Prostate gland (tissue), 2 donors: ENCODE results near the gene SLC39A11. TPM values are rescaled to one million over a fixed set of nuclear protein-coding genes. Genes with fewer than 3 reads are reported as not detected.
A peak's percentile ranks its signal among the peaks of the same experiment; 100 is the strongest.

Experiments used
- DNase-seq: peaks from one replicate; pipeline ENCODE4 v3.0.0-alpha.2; 2019; ENCODE audit warnings: low spot score
- H3K27ac ChIP-seq, 2 donors: fragments of 200-600 bp; sonication (generic); 2 replicates each; pipeline ENCODE4 v1.5.1; 2017 to 2019
- H3K27me3 ChIP-seq: fragments of 200-600 bp; sonication (generic); replicated peaks from 2 replicates; pipeline ENCODE4 v1.5.1; 2019; ENCODE audit not compliant: insufficient read depth
- H3K36me3 ChIP-seq, 2 donors: fragments of 200-600 bp; sonication (generic); 1 replicate in 1 of 2; 2 replicates in 1 of 2; pipeline versions ENCODE4 v1.5.1 to v1.8.1; 2017 to 2019
- H3K4me1 ChIP-seq: fragments of 200-600 bp; sonication (generic); replicated peaks from 2 replicates; pipeline ENCODE4 v1.5.1; 2019
- H3K4me3 ChIP-seq, 2 donors: fragments of 200-600 bp; sonication (generic); 2 replicates each; pipeline ENCODE4 v1.5.1; 2017 to 2019
- H3K9me3 ChIP-seq: fragments of 200-600 bp; sonication (generic); 2 replicates; pipeline ENCODE4 v1.5.1; 2017
- POLR2A ChIP-seq: fragments of 450-650 bp; IDR thresholded peaks from one replicate; pipeline ENCODE4 v1.6.1; 2016; ENCODE audit warnings: antibody characterized with exemption, mild to moderate bottlenecking
- POLR2AphosphoS5 ChIP-seq: sonication (generic); formaldehyde crosslinking; IDR thresholded peaks from one replicate; pipeline ENCODE4 v1.6.1; 2017; ENCODE audit warnings: antibody characterized with exemption
- WGBS: methylation state at CpG from one replicate; pipeline ENCODE4 v1.1.5; 2018; 5-methylcytosine and 5-hydroxymethylcytosine counted together
- intact Hi-C: fragments of 100-400 bp; cut with DNase I; formaldehyde crosslinking; loops from one replicate; pipeline ENCODE4 v1.14.2; 2022
- total RNA-seq, 2 donors: library from RNA; depleted of rRNA; stranded (reverse); fragments of >200 nt; gene quantifications; one replicate each; pipeline ENCODE4 v1.1.0, GENCODE V29; 2016
- TF ChIP-seq, protein P1 (sequence below), 4 experiments: fragments of 200-600 bp in 2 of 4; fragments of 450-650 bp in 2 of 4; sonication (generic) in 2 of 4; IDR thresholded peaks; 1 replicate in 3 of 4; 2 replicates in 1 of 4; pipeline ENCODE4 v1.5.1; 2016 to 2019; ENCODE audit warnings: antibody characterized with exemption in 4 of 4, mild to moderate bottlenecking in 2 of 4, moderate library complexity in 2 of 4

The SLC39A11 gene
- total RNA-seq = 10 to 100 TPM; 15.1 to 29.7 TPM

- H3K27ac ChIP-seq = peak within 1 kb of the TSS; percentile 52 to 53
- peaks cover 3% of the 10 kb centered on the region for H3K4me1 ChIP-seq
- 10% methylated on average over 23 of the region's 23 CpGs for WGBS
- no peaks in the 10 kb centered on the region for H3K27me3 ChIP-seq
- DNase-seq = peak; percentile 87
- intact Hi-C loops = loop anchor here (5.0 kb wide), 1 partner anchor 110 kb away; no protein-coding TSS in a partner anchor
- TF ChIP-seq POLR2AphosphoS5 = peak; percentile 94
- TF ChIP-seq, protein P1, sequence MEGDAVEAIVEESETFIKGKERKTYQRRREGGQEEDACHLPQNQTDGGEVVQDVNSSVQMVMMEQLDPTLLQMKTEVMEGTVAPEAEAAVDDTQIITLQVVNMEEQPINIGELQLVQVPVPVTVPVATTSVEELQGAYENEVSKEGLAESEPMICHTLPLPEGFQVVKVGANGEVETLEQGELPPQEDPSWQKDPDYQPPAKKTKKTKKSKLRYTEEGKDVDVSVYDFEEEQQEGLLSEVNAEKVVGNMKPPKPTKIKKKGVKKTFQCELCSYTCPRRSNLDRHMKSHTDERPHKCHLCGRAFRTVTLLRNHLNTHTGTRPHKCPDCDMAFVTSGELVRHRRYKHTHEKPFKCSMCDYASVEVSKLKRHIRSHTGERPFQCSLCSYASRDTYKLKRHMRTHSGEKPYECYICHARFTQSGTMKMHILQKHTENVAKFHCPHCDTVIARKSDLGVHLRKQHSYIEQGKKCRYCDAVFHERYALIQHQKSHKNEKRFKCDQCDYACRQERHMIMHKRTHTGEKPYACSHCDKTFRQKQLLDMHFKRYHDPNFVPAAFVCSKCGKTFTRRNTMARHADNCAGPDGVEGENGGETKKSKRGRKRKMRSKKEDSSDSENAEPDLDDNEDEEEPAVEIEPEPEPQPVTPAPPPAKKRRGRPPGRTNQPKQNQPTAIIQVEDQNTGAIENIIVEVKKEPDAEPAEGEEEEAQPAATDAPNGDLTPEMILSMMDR (IDR thresholded peaks at IDR 0.05) = no peak
- no peaks in the 10 kb centered on the region for H3K9me3 ChIP-seq
- H3K36me3 ChIP-seq = no peaks in the 10 kb centered on the region
- H3K4me3 ChIP-seq = peak within 1 kb of the TSS; percentile 43 to 47
Measured at GRCh38 chr17:73092523-73093135, at the start of gene SLC39A11. Gene SLC39A11, minus strand, starts transcription at chr17:73092688. Its CDS starts 3,924 bp downstream, at chr17:73088764.

DNA sequence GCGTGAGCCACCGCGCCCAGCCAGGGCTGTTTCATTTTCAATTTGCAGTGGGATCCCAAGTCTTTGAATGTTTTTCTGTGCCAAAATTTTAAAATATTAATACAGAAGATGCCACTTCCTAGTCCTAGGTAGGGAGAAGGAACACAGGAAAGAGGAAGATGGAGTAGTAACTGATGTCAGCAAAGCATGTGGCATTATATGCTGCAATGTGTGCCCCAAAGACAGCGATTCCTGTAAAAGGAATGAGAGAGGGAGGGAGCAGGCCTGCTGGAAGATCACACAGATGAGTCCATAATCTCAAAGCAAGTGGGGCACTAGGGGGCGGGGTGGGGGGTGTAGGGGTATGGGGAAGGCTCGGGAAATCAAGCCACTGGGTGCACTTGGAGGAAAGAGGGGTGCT lies 48.9 kb upstream of the SLC39A11 start:
- TF ChIP-seq POLR2A (no peak), POLR2AphosphoS5 (no peak)
- TF ChIP-seq, protein P1 (IDR thresholded peaks at IDR 0.05) = no peak
- Histone ChIP-seq H3K4me1 (no peaks in the 10 kb centered on the region), H3K36me3 (no peaks in the 10 kb centered on the region), H3K4me3 (no peak overlapping the region), H3K9me3 (no peaks in the 10 kb centered on the region), H3K27ac (no peak overlapping the region), H3K27me3 (no peaks in the 10 kb centered on the region)
- 93% methylated on average over 6 of the region's 6 CpGs for WGBS
- intact Hi-C loops = no loop called here
- DNase-seq = no peak

GRCh38 chr17:73140566-73140965 lies 48.1 kb upstream of the SLC39A11 start:
- H3K4me3 ChIP-seq = no peak overlapping the region
- DNase-seq = no peak
- no peaks in the 10 kb centered on the region for H3K9me3 ChIP-seq
- intact Hi-C loops = no loop called here
- H3K27me3 ChIP-seq = no peaks in the 10 kb centered on the region
- no peaks in the 10 kb centered on the region for H3K36me3 ChIP-seq
- 30% methylated on average over 5 of the region's 5 CpGs for WGBS
- no peak overlapping the region for H3K27ac ChIP-seq
- H3K4me1 ChIP-seq = no peaks in the 10 kb centered on the region
- TF ChIP-seq POLR2A (no peak), POLR2AphosphoS5 (no peak)
- TF ChIP-seq, protein P1 (IDR thresholded peaks at IDR 0.05) = no peak

GRCh38 chr17:73139296-73139695 lies 46.8 kb upstream of the SLC39A11 start:
- TF ChIP-seq POLR2A (no peak), POLR2AphosphoS5 (no peak)
- TF ChIP-seq, protein P1 (IDR thresholded peaks at IDR 0.05) = no peak
- intact Hi-C loops = no loop called here
- WGBS = 55% methylated on average over 4 of the region's 4 CpGs
- H3K27ac ChIP-seq = no peak overlapping the region
- no peaks in the 10 kb centered on the region for H3K4me1 ChIP-seq
- H3K36me3 ChIP-seq = no peaks in the 10 kb centered on the region
- H3K4me3 ChIP-seq = no peak overlapping the region
- DNase-seq = no peak
- no peaks in the 10 kb centered on the region for H3K9me3 ChIP-seq
- no peaks in the 10 kb centered on the region for H3K27me3 ChIP-seq

DNA sequence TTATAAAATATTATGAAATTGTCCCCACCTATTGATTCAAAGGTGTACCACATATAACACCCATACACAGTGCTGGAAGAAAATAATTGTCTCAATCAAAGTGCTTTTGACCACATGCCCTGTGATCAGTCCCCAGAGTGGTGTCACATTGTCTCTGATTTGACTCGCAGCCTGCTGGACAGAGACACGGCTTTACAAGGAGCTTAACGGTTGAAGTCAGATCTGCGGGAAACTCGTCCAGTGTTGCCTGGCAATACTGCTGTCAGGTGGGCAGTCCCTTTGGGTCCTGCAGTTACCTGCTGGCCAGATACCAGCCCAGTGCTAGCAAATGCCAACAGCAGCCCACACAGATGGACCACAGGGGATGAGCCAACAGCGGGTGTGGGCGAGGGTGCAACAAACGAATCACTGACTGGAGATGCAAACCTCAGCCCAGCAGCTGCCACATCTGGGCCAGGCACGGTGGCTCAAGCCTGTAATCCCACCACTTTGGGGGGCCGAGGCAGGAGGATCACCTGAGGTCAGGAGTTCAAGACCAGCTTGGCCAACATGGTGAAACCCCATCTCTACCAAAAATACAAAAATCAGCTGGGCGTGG lies 46.2 kb upstream of the SLC39A11 start:
- WGBS = 54% methylated on average over 11 of the region's 11 CpGs
- Histone ChIP-seq H3K36me3 (no peaks in the 10 kb centered on the region), H3K4me1 (no peaks in the 10 kb centered on the region), H3K27ac (no peak overlapping the region), H3K27me3 (no peaks in the 10 kb centered on the region), H3K4me3 (no peak overlapping the region), H3K9me3 (no peaks in the 10 kb centered on the region)
- no peak for TF ChIP-seq POLR2AphosphoS5
- no peak for TF ChIP-seq POLR2A
- TF ChIP-seq, protein P1 (IDR thresholded peaks at IDR 0.05) = no peak
- no peak for DNase-seq
- intact Hi-C loops = no loop called here
